Measurements from ENCODE around the gene ATF1. TPM values are rescaled to one million over a fixed set of nuclear protein-coding genes. Genes with fewer than 3 reads are reported as not detected.
"Not testable (repeated sequence)": the region's sequence is repeated elsewhere in the genome, so short reads cannot be mapped to it uniquely, and the experiment has no call there.

Gene ATF1
- total RNA-seq, 4 donors from 2014 or later: 16.8 to 24.9 (median 18.0) TPM

DNA sequence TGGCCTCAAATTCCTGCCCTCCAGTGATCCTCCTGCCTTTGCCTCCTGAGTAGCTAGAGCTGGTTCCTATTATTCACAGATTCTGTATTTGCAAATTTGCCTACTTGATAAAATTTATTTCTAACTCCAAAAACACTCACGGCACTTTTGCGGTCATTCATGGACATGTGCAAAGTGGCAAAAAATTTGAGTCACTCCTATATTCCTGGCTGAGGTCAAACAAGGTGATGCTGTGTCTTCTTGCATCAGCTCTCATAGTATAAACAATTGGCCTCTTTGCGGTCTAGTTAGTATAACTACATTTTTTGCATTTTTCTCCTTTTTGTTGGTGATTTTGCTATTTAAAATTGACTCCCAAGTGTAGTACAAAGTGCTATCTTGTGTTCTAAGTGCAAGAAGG is 24.7 kb downstream of the ATF1 start:
- Histone ChIP-seq H3K36me3 (peaks cover 0 to 36% (median 0%) of the 10 kb centered on the region in 3 donors), H3K9me3 (peaks cover 0 to 11% (median 0%) of the 10 kb centered on the region in 4 donors), H3K27ac (no peak overlapping the region), H3K27me3 (no peaks in the 10 kb centered on the region), H3K4me3 (no peak overlapping the region), H3K4me1 (peaks cover 0 to 5% (median 0%) of the 10 kb centered on the region in 4 donors)
- 68 to 85% methylated on average over 3 of the region's 3 CpGs for WGBS, 2 donors
- no peak for DNase-seq (ENCODE audit: low spot score in 2 of 2)
- TF ChIP-seq POLR2A (IDR thresholded peaks at IDR 0.05): no peak
- TF ChIP-seq, protein P1, sequence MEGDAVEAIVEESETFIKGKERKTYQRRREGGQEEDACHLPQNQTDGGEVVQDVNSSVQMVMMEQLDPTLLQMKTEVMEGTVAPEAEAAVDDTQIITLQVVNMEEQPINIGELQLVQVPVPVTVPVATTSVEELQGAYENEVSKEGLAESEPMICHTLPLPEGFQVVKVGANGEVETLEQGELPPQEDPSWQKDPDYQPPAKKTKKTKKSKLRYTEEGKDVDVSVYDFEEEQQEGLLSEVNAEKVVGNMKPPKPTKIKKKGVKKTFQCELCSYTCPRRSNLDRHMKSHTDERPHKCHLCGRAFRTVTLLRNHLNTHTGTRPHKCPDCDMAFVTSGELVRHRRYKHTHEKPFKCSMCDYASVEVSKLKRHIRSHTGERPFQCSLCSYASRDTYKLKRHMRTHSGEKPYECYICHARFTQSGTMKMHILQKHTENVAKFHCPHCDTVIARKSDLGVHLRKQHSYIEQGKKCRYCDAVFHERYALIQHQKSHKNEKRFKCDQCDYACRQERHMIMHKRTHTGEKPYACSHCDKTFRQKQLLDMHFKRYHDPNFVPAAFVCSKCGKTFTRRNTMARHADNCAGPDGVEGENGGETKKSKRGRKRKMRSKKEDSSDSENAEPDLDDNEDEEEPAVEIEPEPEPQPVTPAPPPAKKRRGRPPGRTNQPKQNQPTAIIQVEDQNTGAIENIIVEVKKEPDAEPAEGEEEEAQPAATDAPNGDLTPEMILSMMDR (IDR thresholded peaks at IDR 0.05): no peak
- TF ChIP-seq EP300 (IDR thresholded peaks at IDR 0.05): no peak

GRCh38 chr12:50790081-50790480 is 26.2 kb downstream of the ATF1 start:
- peaks cover 0 to 5% (median 0%) of the 10 kb centered on the region in 4 donors for H3K4me1 ChIP-seq
- no peak for TF ChIP-seq EP300 (IDR thresholded peaks at IDR 0.05)
- TF ChIP-seq, protein P1 (IDR thresholded peaks at IDR 0.05): no peak
- TF ChIP-seq POLR2A (IDR thresholded peaks at IDR 0.05): no peak
- no peak for DNase-seq (ENCODE audit: low spot score in 2 of 2)
- no peak overlapping the region for H3K27ac ChIP-seq
- H3K27me3 ChIP-seq: no peaks in the 10 kb centered on the region
- H3K4me3 ChIP-seq: no peak overlapping the region
- 92 to 96% methylated on average over 5 of the region's 5 CpGs for WGBS, 2 donors
- peaks cover 0 to 11% (median 0%) of the 10 kb centered on the region in 4 donors for H3K9me3 ChIP-seq
- peaks cover 0 to 27% (median 0%) of the 10 kb centered on the region in 3 donors for H3K36me3 ChIP-seq

GRCh38 chr12:50799908-50800307 is 36.0 kb downstream of the ATF1 start:
- no peaks in the 10 kb centered on the region for H3K27me3 ChIP-seq
- H3K4me1 ChIP-seq: no peaks in the 10 kb centered on the region
- H3K36me3 ChIP-seq: peaks cover 0 to 76% (median 16%) of the 10 kb centered on the region in 3 donors
- H3K9me3 ChIP-seq: peaks cover 0 to 12% (median 6%) of the 10 kb centered on the region in 4 donors
- H3K27ac ChIP-seq: no peak overlapping the region
- WGBS, 2 donors: 97% methylated on average over 2 of the region's 2 CpGs
- no peak for DNase-seq (ENCODE audit: low spot score in 2 of 2)
- TF ChIP-seq, protein P1 (IDR thresholded peaks at IDR 0.05): no peak
- no peak for TF ChIP-seq EP300 (IDR thresholded peaks at IDR 0.05)
- TF ChIP-seq POLR2A (IDR thresholded peaks at IDR 0.05): no peak
- H3K4me3 ChIP-seq: no peak overlapping the region

- Histone ChIP-seq H3K36me3 (peaks cover 0 to 61% (median 13%) of the 10 kb centered on the region in 3 donors), H3K27ac (no peak overlapping the region), H3K4me3 (no peak overlapping the region), H3K9me3 (peaks cover 0 to 12% (median 6%) of the 10 kb centered on the region in 4 donors), H3K4me1 (no peaks in the 10 kb centered on the region), H3K27me3 (no peaks in the 10 kb centered on the region)
- WGBS, 2 donors: 95% methylated on average over 2 of the region's 2 CpGs
- TF ChIP-seq EP300 (IDR thresholded peaks at IDR 0.05): no peak
- no peak for DNase-seq (ENCODE audit: low spot score in 2 of 2)
These were observed 39.5 kb downstream of the ATF1 start for GRCh38 chr12:50803230-50803875.

DNA sequence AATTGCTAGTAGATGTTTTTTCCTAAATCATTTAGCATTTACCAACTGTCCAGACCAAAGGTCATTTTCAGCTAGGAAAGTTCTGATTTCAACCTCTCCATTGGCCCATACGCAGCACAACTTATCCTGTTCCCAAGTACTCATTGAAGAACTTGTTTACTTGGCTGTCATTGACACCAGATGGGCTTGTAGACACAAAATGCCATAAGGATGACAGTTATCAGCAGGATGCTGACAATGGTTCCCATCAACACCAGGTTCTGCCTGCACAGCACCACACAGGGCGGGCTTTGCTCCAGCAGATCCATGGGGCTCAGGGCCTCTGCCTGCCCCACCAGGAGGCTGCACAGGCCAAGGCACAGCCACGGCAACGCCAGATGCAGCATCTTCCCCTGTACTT is 42.3 kb downstream of the ATF1 start:
- no peak overlapping the region for H3K27ac ChIP-seq
- no peaks in the 10 kb centered on the region for H3K27me3 ChIP-seq
- no peak overlapping the region for H3K4me3 ChIP-seq
- H3K9me3 ChIP-seq: no peaks in the 10 kb centered on the region
- no peaks in the 10 kb centered on the region for H3K4me1 ChIP-seq
- no peak for DNase-seq (ENCODE audit: low spot score in 2 of 2)
- H3K36me3 ChIP-seq: peaks cover 0 to 61% (median 7%) of the 10 kb centered on the region in 3 donors
- 93 to 95% methylated on average over 4 of the region's 4 CpGs for WGBS, 2 donors
- TF ChIP-seq, protein P1 (IDR thresholded peaks at IDR 0.05): no peak
- TF ChIP-seq POLR2A (IDR thresholded peaks at IDR 0.05) (no peak), EP300 (IDR thresholded peaks at IDR 0.05) (no peak)

DNA sequence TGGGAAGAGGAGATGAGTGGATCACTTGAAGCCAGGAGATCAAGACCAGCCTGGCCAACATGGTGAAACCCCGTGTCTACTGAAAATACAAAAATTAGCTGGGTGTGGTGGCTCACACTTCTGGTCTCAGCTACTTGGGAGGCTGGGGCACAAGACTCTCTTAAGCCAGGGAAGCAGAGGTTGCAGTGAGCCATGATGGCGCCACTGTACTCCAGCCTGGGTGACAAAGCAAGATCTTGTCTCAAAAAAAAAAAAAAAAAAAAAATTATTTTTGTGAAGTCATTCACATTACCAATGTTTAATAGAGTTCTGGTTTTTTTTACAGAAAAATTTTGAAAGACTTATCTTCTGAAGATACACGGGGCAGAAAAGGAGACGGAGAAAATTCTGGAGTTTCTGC is 45.2 kb downstream of the ATF1 start:
- peaks cover 0 to 73% (median 7%) of the 10 kb centered on the region in 3 donors for H3K36me3 ChIP-seq
- 94 to 96% methylated on average over 4 of the region's 4 CpGs for WGBS, 2 donors
- H3K4me3 ChIP-seq; H3K9me3 ChIP-seq; H3K4me1 ChIP-seq; DNase-seq (ENCODE audit: low spot score in 2 of 2); H3K27me3 ChIP-seq; H3K27ac ChIP-seq: not testable (repeated sequence)

GRCh38 chr12:50814921-50815320 is 51.0 kb downstream of the ATF1 start:
- not testable (repeated sequence) for H3K27me3 ChIP-seq; H3K27ac ChIP-seq; H3K9me3 ChIP-seq; DNase-seq (ENCODE audit: low spot score in 2 of 2); H3K4me3 ChIP-seq; H3K4me1 ChIP-seq
- peaks cover 0 to 88% (median 16%) of the 10 kb centered on the region in 3 donors for H3K36me3 ChIP-seq
- 89 to 96% methylated on average over 7 of the region's 7 CpGs for WGBS, 2 donors
